Fibroblast of the conjunctiva (primary cell): ENCODE measurements around the gene OSBPL2.

ENCODE experiments used
- DNase-seq: peaks from one replicate; pipeline ENCODE4 v3.0.0-alpha.2; 2010; ENCODE audit warnings: low read depth

OSBPL2 gene

DNA sequence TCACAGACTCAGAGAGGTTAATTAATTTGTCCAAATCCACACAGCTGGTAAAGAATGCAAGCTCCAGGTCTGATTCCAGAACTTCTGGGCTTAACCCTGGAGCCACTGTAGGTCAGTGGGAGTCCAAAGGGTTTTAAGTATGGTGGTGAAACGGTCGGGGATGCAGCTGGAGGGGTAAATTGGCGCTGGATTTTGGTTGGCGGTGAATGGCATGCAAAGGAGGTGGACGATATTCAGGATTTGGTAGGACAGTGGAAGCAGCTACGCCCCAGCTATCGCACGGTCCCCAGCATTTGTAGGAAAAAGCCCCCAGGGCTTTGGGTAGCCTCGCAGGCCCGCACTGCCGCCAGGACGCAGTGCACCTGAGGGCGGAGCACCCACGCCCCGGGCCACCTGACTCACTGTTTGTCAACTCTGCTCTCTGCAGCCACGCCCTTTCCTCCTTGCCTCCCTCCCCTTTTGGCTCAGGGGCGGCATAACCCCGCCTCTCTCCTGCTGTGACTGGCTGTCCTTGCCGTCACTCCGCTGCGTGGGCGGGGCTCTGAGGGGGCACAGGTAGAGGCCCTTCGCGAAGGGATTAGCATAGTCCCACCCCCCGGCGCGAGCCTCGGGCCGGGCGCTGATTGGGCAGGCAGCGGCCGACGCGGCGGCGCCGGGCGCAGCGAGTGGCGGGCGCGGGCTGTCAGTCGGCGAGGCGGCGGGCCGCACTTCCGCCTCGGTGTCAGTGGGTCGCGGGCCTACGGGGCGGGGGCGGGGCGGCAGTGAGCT lies at the start of gene OSBPL2:
Gene OSBPL2 (plus strand): TSS at position 721 of the 768 bp plus-strand sequence. CDS start 17,664 bp downstream, outside the sequence.
- DNase-seq, result peak; percentile 94

DNA sequence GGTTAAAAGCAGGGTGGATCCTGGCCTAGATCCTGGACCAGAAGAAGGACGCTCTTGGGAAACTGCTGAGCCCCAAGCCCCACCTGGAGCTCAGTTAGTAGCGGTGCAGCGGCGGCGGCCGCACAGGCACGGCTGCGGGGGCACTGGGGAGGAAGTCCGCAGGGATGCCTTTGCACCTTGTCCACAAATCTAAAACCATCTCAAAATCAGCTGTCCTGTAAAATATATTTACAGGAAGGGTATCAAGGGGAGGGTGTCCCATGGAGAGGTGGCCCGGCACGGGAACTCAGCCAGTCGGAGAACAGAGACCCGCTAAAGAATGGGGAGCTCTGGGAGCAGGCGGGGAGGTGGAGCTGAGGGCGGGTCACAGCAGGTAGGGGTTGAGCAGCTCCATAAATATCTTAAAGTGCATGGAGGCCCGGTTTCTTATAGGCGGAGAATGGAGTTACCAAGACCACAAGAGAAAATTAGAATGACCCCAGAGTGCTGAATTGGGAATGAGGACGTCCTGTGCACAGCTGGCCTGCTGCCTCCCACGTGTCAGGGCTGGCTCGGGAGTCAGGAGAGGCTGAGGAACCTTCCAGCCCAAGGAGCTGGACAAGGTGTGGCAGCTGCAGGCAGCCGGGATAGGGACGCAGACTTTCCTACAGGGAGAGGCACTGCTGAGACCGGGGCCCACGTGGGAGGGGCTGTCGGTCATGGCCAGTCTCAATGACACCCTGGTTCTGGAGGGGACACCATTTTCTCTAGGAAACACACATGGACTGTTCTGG lies 47.5 kb upstream of the OSBPL2 start:
- DNase-seq, result no peak

DNA sequence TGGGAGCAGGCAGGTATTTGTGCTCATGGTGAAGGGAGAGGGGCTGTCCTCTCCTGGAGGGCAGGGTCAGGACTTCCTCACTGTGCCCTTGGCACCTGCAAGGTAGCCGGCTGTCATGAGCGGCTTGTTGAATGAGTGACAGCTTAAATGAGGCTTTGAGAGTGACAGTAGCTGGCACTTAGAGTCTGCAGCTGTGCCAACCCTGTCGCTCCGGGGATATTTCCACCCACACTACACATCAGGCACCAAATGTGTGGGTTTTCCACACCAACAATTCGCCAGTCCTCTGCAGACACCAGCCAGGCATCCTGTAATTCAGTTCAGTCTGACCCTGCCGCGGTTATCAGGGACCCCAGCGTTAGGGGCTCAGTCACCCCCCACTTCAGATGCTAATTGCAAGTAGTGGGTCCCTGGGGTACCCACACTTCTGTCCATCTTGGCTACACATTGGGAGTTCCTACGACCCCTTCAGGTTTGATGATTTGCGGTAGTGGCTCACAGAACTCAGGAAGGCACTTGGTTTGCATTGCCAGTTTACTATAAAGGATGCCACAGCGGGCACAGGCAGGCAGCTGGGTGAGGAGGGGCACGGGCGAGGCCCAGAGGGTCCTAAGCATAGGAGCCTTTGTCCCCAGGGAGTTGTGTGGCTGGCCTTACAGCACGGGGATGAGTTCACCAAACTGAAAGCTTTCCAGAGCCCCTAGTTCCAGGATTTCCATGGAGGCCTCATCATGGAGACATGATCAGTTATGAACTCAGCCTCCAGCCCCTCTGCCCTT lies 46.4 kb upstream of the OSBPL2 start:
- no peak for DNase-seq

DNA sequence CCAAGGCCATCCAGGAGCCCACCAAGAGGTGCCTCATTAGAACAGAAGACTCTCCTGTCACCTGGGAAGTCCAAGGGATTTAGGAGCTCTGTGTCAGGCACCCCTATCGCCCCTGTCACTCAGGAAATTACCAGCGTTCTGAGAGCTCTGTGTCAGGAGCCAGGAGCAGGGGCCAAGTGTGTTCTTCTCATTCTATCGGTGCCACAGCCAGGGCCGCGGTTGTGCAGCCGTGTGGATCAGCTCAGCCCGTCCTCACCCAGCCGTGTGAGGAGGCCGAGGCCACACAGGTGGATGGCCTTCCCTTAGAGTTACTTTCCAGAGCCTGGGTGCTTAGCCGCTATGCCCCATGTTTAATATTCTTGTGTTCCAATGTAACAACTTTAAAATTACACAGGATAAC lies 45.7 kb upstream of the OSBPL2 start:
- no peak for DNase-seq

DNA sequence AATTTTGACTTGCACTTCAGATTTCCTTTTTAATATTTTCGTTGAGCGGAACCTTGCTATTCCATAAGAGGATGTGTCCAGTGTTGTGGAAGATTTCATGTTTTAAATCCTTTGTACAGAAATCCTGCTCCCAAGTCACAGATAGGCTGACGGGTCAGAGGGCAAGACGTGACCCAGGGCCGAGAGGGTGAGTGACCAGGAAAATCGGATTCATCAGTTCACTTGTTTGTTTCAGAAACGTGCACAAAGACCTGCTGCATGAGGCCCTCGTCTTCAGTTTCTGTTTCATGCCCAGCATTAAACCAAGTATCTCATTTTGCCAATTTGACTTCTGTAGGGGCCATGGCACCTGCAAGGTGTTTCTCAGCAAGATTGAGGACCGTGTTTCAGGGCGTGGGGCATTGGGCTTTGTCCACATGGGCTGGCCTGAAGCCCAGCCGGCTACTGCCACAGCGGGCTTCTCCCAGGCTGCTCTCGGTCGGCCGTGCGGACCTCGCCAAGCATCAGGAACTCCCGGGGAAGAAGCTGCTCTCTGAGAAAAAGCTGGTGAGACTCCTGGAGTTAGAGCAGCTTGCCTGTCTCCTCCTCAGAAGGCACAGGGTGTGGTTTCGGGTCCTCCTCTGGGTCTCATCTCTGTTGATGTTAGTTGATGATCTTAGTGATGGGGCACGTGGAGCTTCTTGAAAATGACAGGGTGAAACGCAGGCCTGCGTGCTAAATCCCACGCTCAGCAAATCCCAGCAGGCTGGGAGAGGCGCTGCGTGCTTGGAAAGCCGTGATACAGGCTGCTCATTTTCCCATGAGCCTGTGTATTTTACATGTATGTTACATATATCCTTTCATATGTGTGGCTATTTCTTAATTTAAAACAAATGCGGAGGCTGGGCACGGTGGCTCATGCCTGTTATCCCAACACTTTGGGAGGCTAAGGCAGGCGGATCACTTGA lies 45.0 kb upstream of the OSBPL2 start:
- no peak for DNase-seq

DNA sequence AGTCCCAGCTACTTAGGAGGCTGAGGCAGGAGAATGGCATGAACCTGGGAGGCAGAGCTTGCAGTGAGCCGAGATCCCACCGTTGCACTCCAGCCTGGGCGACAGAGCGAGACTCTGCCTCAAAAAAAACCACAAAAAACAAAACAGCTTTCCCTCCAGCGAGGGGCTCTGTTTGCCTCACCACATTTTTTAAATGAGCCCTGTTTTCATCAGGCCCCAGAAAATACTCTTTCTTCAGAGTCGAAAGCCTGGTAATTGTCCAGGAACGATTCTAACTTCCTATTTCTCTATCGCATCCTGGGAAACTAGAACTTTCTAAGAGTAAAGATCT lies 43.3 kb upstream of the OSBPL2 start:
- DNase-seq, result no peak

DNA sequence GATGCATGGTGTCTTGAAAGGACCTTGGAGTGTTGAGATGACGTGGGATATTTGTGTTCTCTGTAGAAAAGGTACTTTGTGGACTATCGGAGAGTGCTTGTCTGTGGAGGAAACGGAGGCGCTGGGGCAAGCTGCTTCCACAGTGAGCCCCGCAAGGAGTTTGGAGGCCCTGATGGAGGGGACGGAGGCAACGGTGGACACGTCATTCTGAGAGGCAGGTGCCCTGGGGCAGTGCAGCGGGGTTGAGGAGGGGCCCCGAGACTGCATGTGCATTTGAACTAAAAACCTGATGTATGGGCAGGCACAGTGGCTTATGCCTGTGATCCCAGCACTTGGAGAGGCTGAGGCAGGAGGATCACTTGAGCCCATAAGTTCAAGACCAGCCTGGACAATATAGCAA lies 42.6 kb upstream of the OSBPL2 start:
- DNase-seq, result no peak

DNA sequence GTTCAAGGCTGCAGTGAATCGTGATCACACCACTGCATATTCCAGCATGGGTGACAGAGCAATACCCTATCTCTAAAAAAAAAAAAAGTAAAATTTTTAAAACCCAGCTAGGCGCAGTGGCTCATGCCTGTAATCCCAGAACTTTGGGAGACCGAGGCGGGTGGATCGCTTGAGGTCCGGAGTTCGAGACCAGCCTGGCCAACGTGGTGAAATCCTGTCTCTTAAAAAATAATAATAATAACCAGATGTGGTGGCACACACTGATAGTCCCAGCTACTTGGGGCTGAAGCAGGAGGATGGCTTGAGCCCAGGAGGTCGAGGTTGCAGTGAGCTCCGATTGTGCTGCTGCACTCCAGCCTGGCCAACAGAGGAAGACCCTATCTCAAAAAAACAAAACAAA lies 42.0 kb upstream of the OSBPL2 start:
- no peak for DNase-seq

DNA sequence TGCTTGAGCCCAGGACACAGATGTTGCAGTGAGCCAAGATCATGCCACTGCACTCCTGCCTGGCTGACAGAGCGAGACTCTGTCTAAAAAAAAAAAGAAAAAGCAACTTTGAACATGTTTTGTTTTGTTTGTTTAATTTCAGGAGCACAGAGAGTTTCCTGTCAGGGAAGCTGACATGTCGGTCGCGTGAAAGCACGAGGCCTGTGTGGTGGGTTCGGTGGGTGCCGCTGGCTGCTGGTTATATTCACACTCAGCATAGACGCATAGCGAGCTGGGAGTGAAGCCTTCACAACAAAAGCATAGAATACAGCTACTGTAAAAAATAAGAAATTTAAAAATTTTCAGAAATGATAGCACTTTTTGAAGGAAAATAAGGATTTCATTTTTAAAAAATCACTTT lies 41.0 kb upstream of the OSBPL2 start:
- DNase-seq, result no peak

DNA sequence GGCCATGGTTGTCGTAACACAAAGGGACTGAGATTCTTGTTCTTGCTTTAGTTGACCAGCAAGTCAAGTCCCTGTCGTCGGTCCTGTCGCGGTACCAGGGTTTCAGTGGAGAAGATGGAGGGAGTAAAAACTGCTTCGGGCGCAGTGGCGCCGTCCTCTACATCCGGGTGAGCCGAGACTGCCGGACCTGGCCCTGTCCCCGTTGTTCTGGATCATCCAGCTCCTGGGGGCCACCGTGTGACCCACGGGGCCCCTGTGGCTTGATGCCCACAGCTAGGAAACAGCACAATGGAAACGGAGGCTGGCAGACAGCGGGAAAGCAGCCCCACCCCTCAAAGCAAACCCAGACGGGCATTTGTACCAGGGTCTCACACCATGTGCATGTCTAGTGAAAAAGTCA lies 40.5 kb upstream of the OSBPL2 start:
- no peak for DNase-seq

DNA sequence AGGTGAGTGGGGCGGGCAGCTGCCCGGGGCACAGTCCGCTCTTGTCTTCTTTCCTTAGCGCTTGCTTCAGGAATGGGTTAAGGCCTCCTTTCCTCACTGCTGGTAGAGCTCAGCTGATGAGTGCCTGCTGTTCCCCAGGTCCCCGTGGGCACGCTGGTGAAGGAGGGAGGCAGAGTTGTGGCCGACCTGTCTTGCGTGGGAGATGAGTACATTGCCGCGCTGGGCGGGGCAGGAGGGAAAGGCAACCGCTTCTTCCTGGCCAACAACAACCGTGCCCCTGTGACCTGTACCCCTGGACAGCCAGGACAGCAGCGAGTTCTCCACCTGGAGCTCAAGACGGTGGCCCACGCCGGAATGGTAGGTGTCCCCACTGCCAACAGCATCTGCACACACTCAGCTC lies 39.8 kb upstream of the OSBPL2 start:
- DNase-seq, result no peak

DNA sequence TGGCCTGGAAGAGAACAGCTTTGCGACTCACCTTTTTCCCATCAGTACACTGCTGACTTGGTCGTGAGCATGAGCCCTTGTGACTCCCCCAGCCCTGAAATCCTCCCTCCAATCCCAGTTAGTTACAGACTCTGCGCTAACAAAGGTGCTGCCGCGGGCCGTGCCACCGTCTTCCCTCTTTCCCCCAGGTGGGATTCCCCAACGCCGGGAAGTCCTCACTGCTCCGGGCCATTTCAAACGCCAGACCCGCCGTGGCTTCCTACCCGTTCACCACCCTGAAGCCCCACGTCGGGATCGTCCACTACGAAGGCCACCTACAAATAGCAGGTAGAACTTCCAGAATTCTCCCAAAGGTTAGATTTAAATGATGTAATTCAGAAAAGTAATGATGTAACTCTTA lies 39.4 kb upstream of the OSBPL2 start:
- no peak for DNase-seq

DNA sequence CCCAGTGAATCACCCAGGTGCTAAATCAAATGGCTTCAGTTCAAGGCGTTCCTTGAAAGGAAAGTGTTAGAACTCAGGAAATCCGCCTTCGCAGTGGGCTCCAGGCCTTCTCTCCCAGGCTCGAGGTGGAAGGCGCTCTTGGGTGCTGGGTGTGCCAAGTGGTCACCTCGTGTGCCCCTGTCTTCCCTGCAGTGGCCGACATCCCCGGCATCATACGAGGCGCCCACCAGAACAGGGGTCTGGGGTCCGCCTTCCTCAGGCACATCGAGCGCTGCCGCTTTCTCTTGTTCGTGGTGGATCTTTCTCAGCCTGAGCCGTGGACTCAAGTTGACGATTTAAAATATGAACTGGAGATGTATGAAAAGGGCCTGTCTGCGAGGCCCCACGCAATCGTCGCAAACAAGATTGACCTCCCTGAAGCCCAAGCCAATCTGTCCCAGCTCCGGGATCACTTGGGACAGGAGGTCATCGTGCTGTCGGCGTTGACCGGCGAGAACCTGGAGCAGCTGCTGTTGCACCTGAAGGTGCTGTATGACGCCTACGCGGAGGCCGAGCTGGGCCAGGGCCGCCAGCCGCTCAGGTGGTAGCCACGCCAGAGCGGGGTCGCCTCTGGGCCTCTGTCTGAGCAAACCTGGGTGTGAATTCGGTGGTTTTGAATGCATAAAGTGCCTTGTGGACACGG lies 37.7 kb upstream of the OSBPL2 start:
- no peak for DNase-seq

DNA sequence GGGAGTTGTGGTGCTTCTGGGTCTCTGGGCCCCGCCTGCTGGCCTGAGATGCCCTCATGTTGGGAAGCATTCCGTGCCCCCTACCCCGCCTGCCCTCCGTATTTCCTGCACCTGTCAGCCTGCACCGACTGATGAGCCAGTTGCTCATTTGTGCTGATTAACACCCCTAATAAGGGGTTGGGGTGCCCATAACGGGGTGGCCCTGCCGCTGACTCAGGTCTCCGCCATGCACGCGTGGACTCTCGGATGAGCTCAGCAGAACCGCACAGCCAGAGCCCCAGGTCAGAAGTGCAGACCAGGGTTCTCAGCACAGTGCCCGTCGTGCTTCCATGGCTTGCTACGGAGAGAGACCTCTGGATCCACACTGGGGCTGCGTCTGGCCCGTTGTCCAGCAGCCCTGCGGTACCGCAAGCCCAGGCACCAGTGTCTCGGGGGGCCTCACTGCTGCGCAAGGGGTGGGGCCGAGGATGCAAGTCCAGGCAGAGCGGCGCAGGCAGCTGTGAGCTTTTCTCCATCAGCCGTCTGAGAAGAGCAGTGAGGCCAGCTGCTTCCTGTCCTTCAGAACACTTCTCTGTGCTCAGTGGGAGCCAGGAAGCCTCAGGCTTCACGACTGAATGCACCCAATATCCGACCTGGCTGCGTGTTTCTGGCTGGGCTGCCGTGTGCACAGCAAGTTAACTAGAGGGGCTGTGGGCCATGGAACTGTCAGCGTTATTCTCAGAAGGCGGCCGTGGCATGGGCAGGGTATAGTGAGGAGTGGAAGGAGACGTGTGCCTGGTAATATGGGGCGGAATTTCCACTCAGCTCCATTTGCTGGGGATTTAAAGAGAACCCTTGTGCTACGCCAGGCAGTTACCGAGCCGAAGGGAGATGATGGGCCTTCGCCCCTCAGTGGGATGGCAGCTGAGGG lies 36.9 kb upstream of the OSBPL2 start:
- DNase-seq, result no peak

DNA sequence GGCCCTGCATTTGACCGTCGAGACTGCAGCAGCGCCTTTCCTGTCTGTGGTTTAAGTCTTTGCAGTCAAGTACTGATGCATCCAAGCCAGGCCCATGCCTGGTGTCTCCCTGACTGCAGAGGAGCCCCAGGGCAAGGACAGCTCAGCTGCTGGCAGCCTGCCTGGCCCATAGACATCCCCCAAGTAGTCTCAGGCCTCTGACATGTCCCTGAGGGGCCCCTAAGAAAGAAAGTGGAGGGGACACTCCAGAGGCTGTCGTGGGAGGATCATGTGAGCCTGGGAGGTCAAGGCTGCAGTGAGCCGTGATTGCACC lies 36.3 kb upstream of the OSBPL2 start:
- DNase-seq, result no peak

DNA sequence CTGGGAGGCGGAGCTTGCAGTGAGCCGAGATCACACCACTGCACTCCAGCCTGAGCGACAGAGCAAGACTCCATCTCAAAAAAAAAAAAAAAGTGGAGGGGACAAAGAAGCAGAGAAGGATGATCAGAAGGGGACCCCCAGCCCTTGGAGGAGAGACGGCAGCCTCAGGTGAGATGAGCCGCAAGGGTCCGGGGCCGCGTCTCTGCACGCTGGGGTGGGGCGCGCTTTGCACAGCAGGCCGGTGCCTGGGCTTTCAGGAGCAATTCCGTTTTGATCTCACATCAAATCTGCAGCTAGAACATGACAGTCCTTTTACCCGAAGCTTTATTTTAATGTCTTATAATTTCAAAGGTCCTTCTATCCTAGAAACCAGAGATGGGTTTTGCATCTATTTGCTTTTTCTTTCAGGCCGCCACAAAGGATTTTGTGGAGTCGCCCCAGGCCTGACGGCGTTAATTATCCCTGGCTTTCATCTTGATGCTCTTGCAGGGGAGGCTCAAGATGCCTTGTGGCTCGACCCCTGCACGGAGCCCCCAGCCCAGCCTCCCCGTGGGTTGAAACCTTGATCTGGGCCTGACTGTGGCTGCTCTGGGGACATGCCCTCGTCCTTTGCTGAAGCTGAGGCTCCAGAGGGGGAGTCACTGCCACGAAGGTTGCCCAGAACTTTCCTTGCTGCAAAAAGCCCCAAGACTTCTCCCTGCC lies 35.5 kb upstream of the OSBPL2 start:
- no peak for DNase-seq

DNA sequence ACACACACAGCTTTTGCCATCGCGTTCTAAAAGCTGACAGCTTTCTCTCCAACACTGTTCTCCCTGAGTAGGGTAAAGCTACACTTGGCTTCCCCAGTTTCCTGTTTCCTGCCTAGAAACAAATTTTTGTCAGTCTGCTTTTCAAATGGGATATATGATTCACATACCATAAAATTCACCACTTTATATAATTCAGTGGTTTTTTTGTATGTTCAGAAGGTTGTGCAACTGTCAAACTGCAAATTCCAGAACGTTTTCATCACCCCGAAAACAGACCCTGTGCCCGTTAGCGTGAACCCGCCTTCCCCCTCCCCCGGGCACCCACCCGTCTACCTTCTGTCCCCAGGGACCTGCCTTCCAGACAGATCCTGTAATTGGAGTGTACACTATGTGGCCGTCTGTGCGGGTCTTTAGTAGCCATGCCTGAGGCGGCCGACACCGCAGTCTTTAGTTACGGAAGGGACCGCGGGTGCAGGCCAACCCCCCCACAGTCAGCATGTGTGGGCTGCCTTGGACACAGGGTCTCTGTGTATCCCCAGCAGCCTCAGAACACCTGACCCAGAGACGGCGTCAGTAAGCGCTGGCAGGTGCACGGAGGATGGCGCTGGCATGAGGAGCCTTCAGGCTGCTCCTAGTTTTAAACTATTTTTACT lies 34.8 kb upstream of the OSBPL2 start:
- no peak for DNase-seq

DNA sequence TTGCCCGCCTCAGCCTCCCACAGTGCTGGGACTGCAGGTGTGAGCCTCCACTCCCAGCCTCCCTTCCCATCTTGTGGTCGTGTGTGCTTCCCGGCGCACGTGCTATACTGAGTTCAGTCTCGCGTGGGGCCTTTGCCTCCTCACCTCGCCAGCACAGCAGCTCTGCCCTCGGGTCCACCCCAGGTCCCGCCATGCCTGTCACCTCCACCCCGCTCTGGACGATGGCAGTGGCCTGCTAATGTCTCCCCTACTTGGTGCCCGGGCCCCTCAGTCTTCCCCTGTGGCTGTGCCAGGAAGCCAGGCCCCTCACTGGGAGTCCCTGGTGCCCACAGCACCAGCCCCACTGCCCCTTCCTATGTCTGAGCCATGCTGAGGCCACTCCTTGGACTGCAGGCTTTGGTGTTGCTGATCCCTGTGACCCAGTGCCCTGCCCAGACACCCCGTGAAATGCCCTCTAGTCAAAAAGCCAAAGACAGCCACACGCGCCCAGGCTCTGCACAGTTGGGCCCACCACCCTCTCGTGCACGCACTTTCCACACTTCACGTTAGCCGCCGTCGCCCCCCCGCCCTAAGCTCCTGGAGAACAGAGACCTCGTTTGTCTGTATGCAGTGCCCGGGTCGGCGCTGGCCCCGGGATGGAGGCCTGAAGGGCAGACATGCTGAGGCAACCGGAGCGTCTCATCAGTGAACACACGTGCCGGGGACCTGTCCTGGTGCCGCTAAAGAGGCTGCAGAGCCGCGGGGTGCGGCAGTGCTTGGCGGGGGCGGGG lies 32.5 kb upstream of the OSBPL2 start:
- DNase-seq, result no peak
